Ascending aorta (tissue), 2 donors: ENCODE results near the gene GPA33. TPM values are rescaled to one million over a fixed set of nuclear protein-coding genes. Genes with fewer than 3 reads are reported as not detected.
"Not testable (repeated sequence)": the region's sequence is repeated elsewhere in the genome, so short reads cannot be mapped to it uniquely, and the experiment has no call there.

Experiments used
- DNase-seq, 2 donors: peaks; one replicate each; pipeline ENCODE4 v3.0.0-alpha.2; 2019; ENCODE audit warnings: low spot score in 2 of 2
- H3K27ac ChIP-seq, 2 donors: fragments of 200-600 bp; sonication (generic); one replicate each; pipeline ENCODE4 v1.5.1; 2016 to 2017; ENCODE audit warnings: mild to moderate bottlenecking in 1 of 2
- H3K27me3 ChIP-seq: fragments of 200-600 bp; sonication (generic); one replicate; pipeline ENCODE4 v1.5.1; 2017
- H3K36me3 ChIP-seq, 2 donors: fragments of 200-600 bp; sonication (generic); one replicate each; pipeline ENCODE4 v1.5.1; 2016
- H3K4me1 ChIP-seq, 2 donors: fragments of 200-600 bp; sonication (generic); one replicate each; pipeline ENCODE4 v1.5.1; 2016 to 2017; ENCODE audit warnings: mild to moderate bottlenecking in 1 of 2
- H3K4me3 ChIP-seq, 2 donors: fragments of 200-600 bp; sonication (generic); one replicate each; pipeline ENCODE4 v1.5.1; 2016 to 2017; ENCODE audit warnings: mild to moderate bottlenecking in 1 of 2
- H3K9me3 ChIP-seq, 2 donors: fragments of 200-600 bp; sonication (generic); one replicate each; pipeline ENCODE4 v1.5.1; 2016
- intact Hi-C: fragments of 100-400 bp; cut with DNase I; formaldehyde crosslinking; loops from one replicate; pipeline ENCODE4 v1.15.1; 2023
- total RNA-seq: library from RNA; depleted of rRNA; stranded (reverse); fragments of >200 nt; gene quantifications from one replicate; pipeline ENCODE4 v1.1.0, GENCODE V29; 2016
- TF ChIP-seq, protein P1 (sequence below), 3 experiments: fragments of 200-600 bp in 2 of 3; fragments of 450-650 bp in 1 of 3; sonication (generic) in 2 of 3; IDR thresholded peaks; one replicate each; pipeline ENCODE4 v1.5.1; 2016 to 2019; ENCODE audit warnings: antibody characterized with exemption in 3 of 3, mild to moderate bottlenecking in 1 of 3, moderate library complexity in 1 of 3

Gene GPA33
- total RNA-seq, 1 donor from 2014 or later = not detected

DNA sequence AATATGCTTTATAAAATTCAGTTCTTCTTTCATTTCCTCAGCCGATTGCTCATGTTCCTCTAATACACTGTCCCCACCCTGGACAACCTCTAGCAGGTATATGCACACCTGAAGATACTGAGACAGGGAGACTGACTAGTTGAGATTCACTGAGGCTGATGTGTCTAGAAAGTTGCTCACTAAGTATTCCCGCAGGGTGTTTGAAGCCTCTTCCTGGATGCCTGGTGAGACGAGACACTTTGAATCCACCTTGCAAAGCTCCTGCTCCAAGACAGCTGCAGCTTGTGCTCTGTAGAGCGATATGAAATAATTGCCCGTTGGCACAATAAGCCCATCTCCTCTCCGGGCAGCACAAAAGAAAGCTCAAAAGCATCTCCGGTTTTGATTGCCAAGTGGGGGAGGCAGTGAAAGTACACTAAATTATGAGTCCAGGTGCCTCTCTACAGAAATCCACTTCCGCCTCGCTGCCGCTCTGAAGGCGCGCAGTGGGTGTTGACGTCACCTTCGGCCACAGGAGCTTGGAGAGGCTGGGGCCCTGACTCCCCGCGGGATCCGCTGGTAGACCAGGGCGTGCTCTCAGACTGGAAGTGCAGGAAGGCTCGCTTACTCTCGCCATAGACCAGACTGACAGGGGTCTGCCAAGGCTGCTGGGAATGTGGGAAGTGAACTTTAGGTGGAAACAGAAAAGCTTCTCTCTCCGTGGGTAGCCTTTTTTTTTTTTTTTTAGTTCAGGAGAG lies 46.3 kb downstream of the GPA33 start:
- DNase-seq = no peak
- Histone ChIP-seq H3K9me3 (no peaks in the 10 kb centered on the region), H3K4me3 (peak overlapping the region in 1 of 2 donors; percentile 51), H3K4me1 (peaks cover 0 to 2% of the 10 kb centered on the region in 2 donors), H3K36me3 (no peaks in the 10 kb centered on the region), H3K27ac (no peak overlapping the region), H3K27me3 (no peaks in the 10 kb centered on the region)
- intact Hi-C loops = no loop called here
- TF ChIP-seq, protein P1, sequence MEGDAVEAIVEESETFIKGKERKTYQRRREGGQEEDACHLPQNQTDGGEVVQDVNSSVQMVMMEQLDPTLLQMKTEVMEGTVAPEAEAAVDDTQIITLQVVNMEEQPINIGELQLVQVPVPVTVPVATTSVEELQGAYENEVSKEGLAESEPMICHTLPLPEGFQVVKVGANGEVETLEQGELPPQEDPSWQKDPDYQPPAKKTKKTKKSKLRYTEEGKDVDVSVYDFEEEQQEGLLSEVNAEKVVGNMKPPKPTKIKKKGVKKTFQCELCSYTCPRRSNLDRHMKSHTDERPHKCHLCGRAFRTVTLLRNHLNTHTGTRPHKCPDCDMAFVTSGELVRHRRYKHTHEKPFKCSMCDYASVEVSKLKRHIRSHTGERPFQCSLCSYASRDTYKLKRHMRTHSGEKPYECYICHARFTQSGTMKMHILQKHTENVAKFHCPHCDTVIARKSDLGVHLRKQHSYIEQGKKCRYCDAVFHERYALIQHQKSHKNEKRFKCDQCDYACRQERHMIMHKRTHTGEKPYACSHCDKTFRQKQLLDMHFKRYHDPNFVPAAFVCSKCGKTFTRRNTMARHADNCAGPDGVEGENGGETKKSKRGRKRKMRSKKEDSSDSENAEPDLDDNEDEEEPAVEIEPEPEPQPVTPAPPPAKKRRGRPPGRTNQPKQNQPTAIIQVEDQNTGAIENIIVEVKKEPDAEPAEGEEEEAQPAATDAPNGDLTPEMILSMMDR (IDR thresholded peaks at IDR 0.05) = no peak

DNA sequence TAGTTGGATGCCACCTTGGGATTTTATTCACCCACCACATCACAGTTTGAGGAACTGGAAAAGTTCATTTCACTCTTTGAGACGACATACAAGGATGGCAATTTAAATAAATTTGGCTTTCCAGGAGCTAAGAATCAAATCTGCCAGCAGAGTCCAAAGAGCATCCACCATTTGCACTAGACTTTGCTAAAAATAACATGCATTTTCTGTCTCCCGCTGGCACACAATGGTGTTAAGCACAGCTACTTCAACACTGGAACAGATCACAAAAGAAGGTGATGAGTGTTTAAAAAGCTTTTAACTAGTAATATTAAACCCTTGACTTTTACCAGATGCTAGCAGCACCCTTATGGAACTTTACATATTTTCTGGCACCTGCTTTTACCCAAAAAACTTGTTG lies 56.5 kb downstream of the GPA33 start:
- H3K4me1 ChIP-seq = no peaks in the 10 kb centered on the region
- no peaks in the 10 kb centered on the region for H3K36me3 ChIP-seq
- no peak overlapping the region for H3K4me3 ChIP-seq
- intact Hi-C loops = no loop called here
- H3K27ac ChIP-seq = no peak overlapping the region
- no peak for DNase-seq
- H3K27me3 ChIP-seq = no peaks in the 10 kb centered on the region
- H3K9me3 ChIP-seq = no peaks in the 10 kb centered on the region
- TF ChIP-seq, protein P1 (IDR thresholded peaks at IDR 0.05) = no peak

DNA sequence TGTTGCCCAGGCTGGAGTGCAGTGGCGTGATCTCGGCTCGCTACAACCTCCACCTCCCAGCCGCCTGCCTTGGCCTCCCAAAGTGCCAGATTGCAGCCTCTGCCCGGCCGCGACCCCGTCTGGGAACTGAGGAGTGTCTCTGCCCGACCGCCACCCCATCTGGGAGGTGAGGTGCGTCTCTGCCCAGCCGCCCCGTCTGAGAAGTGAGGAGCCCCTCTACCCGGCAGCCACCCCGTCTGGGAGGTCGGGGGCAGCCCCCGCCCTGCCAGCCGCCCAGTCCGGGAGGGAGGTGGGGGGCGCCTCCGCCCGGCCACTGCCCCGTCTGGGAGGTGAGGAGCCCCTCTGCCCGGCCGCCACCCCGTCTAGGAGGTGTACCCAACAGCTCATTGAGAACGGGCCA lies 60.6 kb downstream of the GPA33 start:
- H3K36me3 ChIP-seq, H3K9me3 ChIP-seq, intact Hi-C loops, H3K4me3 ChIP-seq, DNase-seq, H3K4me1 ChIP-seq, H3K27me3 ChIP-seq, H3K27ac ChIP-seq: not testable (repeated sequence)

DNA sequence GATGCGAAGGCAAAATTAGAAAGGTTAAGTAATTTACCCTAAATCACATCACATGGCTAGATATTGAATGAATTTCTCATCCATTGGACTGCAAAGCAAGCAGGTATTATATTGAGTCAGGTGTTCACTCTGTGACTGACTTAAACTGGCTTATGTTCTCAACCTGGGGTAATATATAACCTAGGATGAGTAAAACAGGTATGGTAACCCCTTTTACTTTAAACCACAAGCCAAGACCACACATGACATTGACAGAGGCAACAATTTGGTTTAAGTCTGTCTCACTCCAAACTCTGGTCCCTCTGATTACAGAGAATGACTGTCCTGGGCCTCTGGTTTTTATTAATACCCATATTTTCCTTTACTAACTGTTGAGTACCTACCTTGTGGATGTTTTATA lies 67.8 kb downstream of the GPA33 start:
- intact Hi-C loops = no loop called here
- DNase-seq = no peak
- H3K27me3 ChIP-seq = no peaks in the 10 kb centered on the region
- H3K36me3 ChIP-seq = no peaks in the 10 kb centered on the region
- H3K27ac ChIP-seq = no peak overlapping the region
- no peaks in the 10 kb centered on the region for H3K4me1 ChIP-seq
- TF ChIP-seq, protein P1 (IDR thresholded peaks at IDR 0.05) = no peak
- H3K4me3 ChIP-seq = no peak overlapping the region
- no peaks in the 10 kb centered on the region for H3K9me3 ChIP-seq

DNA sequence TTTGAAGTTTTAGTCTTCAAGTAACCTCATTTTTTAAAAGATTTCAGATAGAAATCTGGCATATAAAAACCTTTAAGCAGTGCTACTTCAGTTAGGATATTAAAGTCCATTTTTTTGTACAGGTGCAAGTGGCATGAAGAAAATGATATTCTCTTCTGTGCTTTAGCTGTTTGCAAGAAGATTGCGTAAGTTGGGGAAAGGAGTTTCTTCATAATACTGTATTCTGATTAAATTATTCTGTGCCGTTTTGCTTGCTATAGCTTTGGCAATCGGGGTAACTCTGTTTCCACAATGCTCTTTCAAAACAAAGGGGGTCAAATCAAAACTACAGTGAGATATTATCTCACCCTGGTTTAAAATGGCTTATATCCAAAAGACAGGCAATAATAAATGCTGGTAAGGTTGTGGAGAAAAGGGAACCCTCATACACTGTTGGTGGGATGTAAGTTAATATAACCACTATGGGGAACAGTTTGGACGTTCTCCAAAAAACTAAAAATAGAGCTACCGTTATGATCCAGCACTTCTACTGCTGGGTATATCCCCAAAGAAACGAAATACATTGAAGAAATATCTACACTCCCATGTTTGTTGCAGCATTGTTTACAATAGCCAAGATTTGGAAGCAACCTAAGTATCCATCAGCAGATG lies 74.0 kb downstream of the GPA33 start:
- H3K4me1 ChIP-seq = no peaks in the 10 kb centered on the region
- intact Hi-C loops = no loop called here
- H3K9me3 ChIP-seq = no peaks in the 10 kb centered on the region
- H3K4me3 ChIP-seq = no peak overlapping the region
- TF ChIP-seq, protein P1 (IDR thresholded peaks at IDR 0.05) = no peak
- DNase-seq = no peak
- H3K27ac ChIP-seq = no peak overlapping the region
- H3K36me3 ChIP-seq = no peaks in the 10 kb centered on the region
- no peaks in the 10 kb centered on the region for H3K27me3 ChIP-seq

DNA sequence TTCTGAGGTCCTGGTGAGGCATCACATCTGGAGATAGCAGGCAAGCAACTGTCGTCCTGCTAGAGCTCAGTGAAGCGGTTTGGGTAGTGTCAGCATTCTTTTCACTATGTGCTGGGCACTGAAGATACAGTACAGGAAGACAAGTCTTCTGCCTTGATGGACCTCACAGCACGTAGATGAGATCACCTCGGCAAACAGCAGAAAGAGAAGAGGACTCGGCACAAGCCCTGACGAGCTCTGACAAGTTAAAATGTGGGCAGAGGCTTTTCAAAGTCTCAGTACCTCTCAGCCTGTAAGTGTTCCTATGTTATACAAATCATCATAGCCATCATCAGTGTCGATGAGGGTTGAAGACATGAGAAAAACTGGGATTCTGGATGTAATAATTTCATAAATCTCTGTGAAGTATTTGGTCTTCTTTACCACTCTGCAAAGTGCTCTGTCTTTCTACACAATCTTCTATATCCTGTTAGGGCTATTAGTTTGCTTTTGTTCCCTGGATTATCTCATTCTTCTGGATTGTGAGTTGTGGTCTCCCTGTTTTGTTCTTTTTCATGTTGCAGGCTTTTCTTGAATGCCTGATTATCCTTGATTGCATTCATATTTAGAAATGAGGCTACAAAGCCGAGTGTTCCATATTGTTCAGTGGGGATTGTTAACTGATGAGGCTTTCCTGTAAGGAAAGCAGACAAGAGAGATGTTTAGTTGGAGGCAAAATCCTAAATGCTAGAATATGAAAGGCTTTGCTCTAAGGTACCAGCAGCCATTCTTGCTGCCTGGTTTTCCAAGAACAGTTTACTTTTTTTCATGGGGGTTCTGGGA lies 76.9 kb downstream of the GPA33 start:
- TF ChIP-seq, protein P1 (IDR thresholded peaks at IDR 0.05) = no peak
- intact Hi-C loops = no loop called here

More for the DNA sequence above, 76.9 kb downstream of the GPA33 start:
- Histone ChIP-seq H3K36me3 (no peaks in the 10 kb centered on the region), H3K9me3 (no peaks in the 10 kb centered on the region), H3K4me1 (no peaks in the 10 kb centered on the region), H3K27me3 (no peaks in the 10 kb centered on the region), H3K4me3 (no peak overlapping the region), H3K27ac (no peak overlapping the region)
- no peak for DNase-seq
